ENCODE measurements around the gene PRDM16. TPM values are rescaled to one million over a fixed set of nuclear protein-coding genes. Genes with fewer than 3 reads are reported as not detected.

Gene PRDM16
- total and polyA plus RNA-seq, 2 of the 8 experiments (the other 6 are each of a cell fraction or from before 2014, with no cell fraction given), result 0.39 to 0.43 TPM

DNA sequence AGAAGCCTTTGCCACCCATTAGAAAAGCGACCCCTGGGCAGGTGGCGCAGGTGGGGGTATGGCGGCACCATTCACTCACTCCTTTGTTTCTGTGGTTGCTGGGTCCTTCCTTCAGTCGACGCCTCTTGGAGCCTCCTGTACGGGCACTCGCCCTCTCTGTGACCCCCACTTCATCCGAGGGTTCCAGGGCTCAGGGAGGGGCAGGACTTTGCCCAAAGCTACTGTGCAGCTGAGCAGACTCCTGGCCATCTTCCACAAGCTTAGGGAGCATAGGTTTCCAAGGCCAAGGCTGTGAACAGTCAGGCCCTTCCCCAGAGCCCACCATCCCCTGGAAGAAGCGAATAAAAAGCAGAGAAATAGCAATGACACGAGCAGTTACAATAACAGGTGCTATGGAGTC is 194.8 kb downstream of the PRDM16 start:
- Histone ChIP-seq H3K9me3 (ENCODE audit: insufficient read depth in 2 of 2, low read depth in 1 of 2, low read length in 1 of 2) (0 out of 4 replicates have a peak, but pooled peaks cover 0 to 3% of the 10 kb centered on the region in 2 experiments), H2BK20ac (ENCODE audit: low read length) (no peak overlapping the region), H3K36me3 (ENCODE audit: control insufficient read depth in 2 of 4, insufficient read depth in 4 of 4, low read length in 3 of 4) (no peaks in the 10 kb centered on the region), H2BK12ac (ENCODE audit: low read depth, low read length) (no peak overlapping the region), H4K8ac (ENCODE audit: extremely low read depth, insufficient read depth, low read length) (no peak overlapping the region), H2BK120ac (replicated peaks; ENCODE audit: low read depth, low read length) (no peak overlapping the region), H3K4ac (replicated peaks; ENCODE audit: insufficient read length, low read depth, low read length) (no peak overlapping the region), H3K4me2 (ENCODE audit: insufficient read depth in 1 of 2, low read depth in 2 of 2, low read length in 2 of 2) (no peak overlapping the region), H3K4me1 (replicated peaks in 1 of 4; ENCODE audit: control insufficient read depth in 3 of 4, insufficient read depth in 4 of 4, low read length in 3 of 4) (peaks cover 0 to 6% (median 0%) of the 10 kb centered on the region in 4 experiments; a peak in 3 of 7 replicates), H3K27ac (ENCODE audit: low read depth, low read length) (no peak overlapping the region), H3K23ac (ENCODE audit: insufficient read length) (no peak overlapping the region), H3K27me3 (replicated peaks in 1 of 4; ENCODE audit: control insufficient read depth in 3 of 4, extremely low read depth in 1 of 4, insufficient read depth in 3 of 4, low read length in 3 of 4) (no peaks in the 10 kb centered on the region; a peak in 1 of 7 replicates), H4K20me1 (replicated peaks in 1 of 2; ENCODE audit: control insufficient read depth in 1 of 2, insufficient read depth in 2 of 2, low read length in 2 of 2) (peaks cover 0 to 2% of the 10 kb centered on the region in 2 experiments), H3K4me3 (ENCODE audit: extremely low read depth in 1 of 4, insufficient read depth in 2 of 4, low read depth in 3 of 4, low read length in 4 of 4) (no peak overlapping the region), H4K91ac (replicated peaks; ENCODE audit: insufficient read length, low read length) (no peak overlapping the region), H3K23me2 (ENCODE audit: low read depth, low read length) (peaks cover 3% of the 10 kb centered on the region; the same call in 1 of the 2 replicates), H3K18ac (ENCODE audit: extremely low read depth, low read length) (no peak overlapping the region), H2AK5ac (ENCODE audit: low read depth, low read length) (no peak overlapping the region), H3K79me2 (ENCODE audit: control insufficient read depth in 1 of 2, insufficient read depth in 2 of 2, low read length in 2 of 2) (no peaks in the 10 kb centered on the region), H3K14ac (ENCODE audit: insufficient read length) (no peak overlapping the region), H3K56ac (replicated peaks; ENCODE audit: insufficient read length, low read depth, low read length) (no peak overlapping the region), H2BK15ac (ENCODE audit: low read length) (no peak overlapping the region), H4K5ac (ENCODE audit: insufficient read length, low read depth, low read length) (no peak overlapping the region), H3K79me1 (ENCODE audit: low read depth, low read length) (no peaks in the 10 kb centered on the region), H2BK5ac (ENCODE audit: low read depth, low read length) (no peak overlapping the region), H3K9ac (replicated peaks in 1 of 4; ENCODE audit: extremely low read depth in 1 of 4, low read depth in 3 of 4, low read length in 3 of 4) (no peak overlapping the region), H2AFZ (ENCODE audit: low read length) (no peak overlapping the region)
- TF ChIP-seq RAD21 (IDR thresholded peaks at IDR 0.05 in 1 of 2, conservative IDR thresholded peaks at IDR 0.05 in 1 of 2; ENCODE audit: low read depth in 2 of 2, low read length in 2 of 2), result no peak
- no peak for TF ChIP-seq BACH1 (IDR thresholded peaks at IDR 0.05; ENCODE audit: low read length)
- no peak for TF ChIP-seq CHD1 (IDR thresholded peaks at IDR 0.05; ENCODE audit: low read depth, low read length)
- no peak for TF ChIP-seq CHD2 (IDR thresholded peaks at IDR 0.05; ENCODE audit: low read length)
- no peak for TF ChIP-seq SP1 (IDR thresholded peaks at IDR 0.05; ENCODE audit: low read depth, low read length)
- TF ChIP-seq ATF2 (IDR thresholded peaks at IDR 0.05; ENCODE audit: low read length), result no peak
- no peak for TF ChIP-seq BRCA1 (IDR thresholded peaks at IDR 0.05; ENCODE audit: low read depth, low read length)
- no peak for TF ChIP-seq RBBP5 (IDR thresholded peaks at IDR 0.05; ENCODE audit: borderline replicate concordance, low read depth, low read length)
- no peak for TF ChIP-seq EP300 (IDR thresholded peaks at IDR 0.05; ENCODE audit: borderline replicate concordance in 1 of 2, low read depth in 2 of 2, low read length in 2 of 2)
- no peak for TF ChIP-seq TBP (IDR thresholded peaks at IDR 0.05; ENCODE audit: low read depth, low read length)
- POLR2A ChIA-PET (ENCODE audit: partially characterized antibody), result no interaction called here
- CTCF ChIA-PET (ENCODE audit: partially characterized antibody), result no interaction called here
- no peak for FAIRE-seq
- 88% methylated on average over 10 of the region's 10 CpGs; no CpG with 5 or more reads in 1 of the 2 experiments for WGBS, 2 experiments (ENCODE audit: extremely low coverage in 1 of 2, insufficient coverage in 1 of 2, insufficient read length in 1 of 2, insufficient replicate concordance in 2 of 2, low coverage in 1 of 2, low lambda C conversion rate in 2 of 2, missing lambda C conversion rate in 1 of 2)
- no peak for DNase-seq (ENCODE audit: low read depth in 1 of 2, low spot score in 2 of 2)

All from H1 (cell line).